ENCODE measurements around the gene MMAB.

- TF ChIP-seq EZH2phosphoT487 (IDR thresholded peaks at IDR 0.05) (no peak), CTCF (IDR thresholded peaks at IDR 0.05) (no peak), EZH2 (IDR thresholded peaks at IDR 0.05) (no peak)
Measured at GRCh38 chr12:109608793-109609192, 35.5 kb upstream of the MMAB start.
